Measurements from ENCODE around the gene RPL32.

The RPL32 gene

DNA sequence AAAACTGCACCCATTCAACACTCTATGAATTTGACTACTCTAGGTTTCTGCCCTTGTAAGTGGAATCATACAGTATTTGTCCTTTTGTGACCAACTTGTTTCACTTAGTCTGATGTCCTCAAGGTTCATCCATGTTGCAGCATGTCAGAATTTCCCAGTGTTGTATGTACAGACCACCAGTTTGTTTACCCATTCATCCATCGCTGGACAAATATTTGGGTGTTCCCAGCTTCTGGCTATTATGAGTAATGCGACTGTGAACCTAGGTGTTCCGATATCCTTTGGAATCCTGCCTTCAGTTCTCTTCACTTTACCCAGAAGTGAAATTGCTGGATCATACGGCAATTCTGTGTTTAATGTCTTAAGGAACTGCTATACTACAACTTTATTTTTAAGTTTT, 12.6 kb downstream of the RPL32 start:
- Histone ChIP-seq H3K4me3 (ENCODE audit: low read length) (no peak overlapping the region), H3K4me1 (ENCODE audit: control insufficient read depth, low read depth, low read length) (peaks cover 4% of the 10 kb centered on the region), H3K36me3 (ENCODE audit: control insufficient read depth, low read depth, low read length) (peaks cover 31% of the 10 kb centered on the region), H3K9ac (ENCODE audit: low read length) (no peak overlapping the region), H3K27ac (ENCODE audit: low read length) (no peak overlapping the region), H3K9me3 (ENCODE audit: control insufficient read depth, low read depth, low read length) (no peaks in the 10 kb centered on the region), H3K27me3 (ENCODE audit: control insufficient read depth, insufficient read depth, low read length) (no peaks in the 10 kb centered on the region)

DNA sequence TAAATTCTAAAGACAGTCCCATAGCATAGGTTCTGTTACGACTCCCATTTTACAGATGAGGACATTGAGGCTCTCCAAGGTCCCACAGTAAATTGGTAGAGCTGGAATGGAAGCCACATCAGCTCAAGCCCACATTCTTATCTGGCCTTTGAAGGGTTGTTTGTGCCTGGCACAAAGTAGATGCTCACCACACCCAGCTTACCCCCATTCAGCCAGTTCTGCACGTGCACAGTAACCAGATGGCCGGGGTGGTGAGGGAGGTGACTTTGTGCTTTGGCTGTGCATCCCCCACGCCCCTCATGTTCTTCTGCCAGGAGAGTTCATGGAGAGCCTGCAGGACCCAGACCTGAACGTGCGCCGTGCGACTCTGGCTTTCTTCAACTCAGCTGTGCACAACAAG, 16.2 kb downstream of the RPL32 start:
- no peak overlapping the region for H3K4me3 ChIP-seq (ENCODE audit: low read length)
- no peaks in the 10 kb centered on the region for H3K9me3 ChIP-seq (ENCODE audit: control insufficient read depth, low read depth, low read length)
- no peaks in the 10 kb centered on the region for H3K27me3 ChIP-seq (ENCODE audit: control insufficient read depth, insufficient read depth, low read length)
- H3K9ac ChIP-seq (ENCODE audit: low read length): no peak overlapping the region
- H3K4me1 ChIP-seq (ENCODE audit: control insufficient read depth, low read depth, low read length): no peaks in the 10 kb centered on the region
- H3K36me3 ChIP-seq (ENCODE audit: control insufficient read depth, low read depth, low read length): peaks cover 4% of the 10 kb centered on the region
- no peak overlapping the region for H3K27ac ChIP-seq (ENCODE audit: low read length)

DNA sequence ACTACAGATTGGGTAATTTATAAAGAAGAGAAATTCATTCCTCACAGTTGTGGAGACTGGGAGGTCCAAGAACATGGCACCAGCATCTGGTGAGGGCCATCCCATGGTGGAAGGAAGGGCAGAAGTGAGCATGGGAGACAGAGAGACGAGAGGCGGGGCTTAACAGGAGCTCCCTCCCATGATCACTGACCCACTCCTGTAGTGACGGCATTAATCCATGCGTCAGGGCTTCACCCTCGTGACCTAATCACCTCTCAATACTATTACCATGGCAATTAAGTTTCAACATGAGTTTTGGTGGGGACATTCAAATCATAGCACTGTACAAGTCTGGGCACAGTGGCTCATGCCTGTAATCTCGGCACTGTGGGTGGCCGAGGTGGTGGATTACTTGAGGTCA, 17.1 kb downstream of the RPL32 start:
- no peak overlapping the region for H3K4me3 ChIP-seq (ENCODE audit: low read length)
- H3K27ac ChIP-seq (ENCODE audit: low read length): no peak overlapping the region
- H3K9me3 ChIP-seq (ENCODE audit: control insufficient read depth, low read depth, low read length): no peaks in the 10 kb centered on the region
- H3K9ac ChIP-seq (ENCODE audit: low read length): no peak overlapping the region
- H3K4me1 ChIP-seq (ENCODE audit: control insufficient read depth, low read depth, low read length): no peaks in the 10 kb centered on the region
- H3K36me3 ChIP-seq (ENCODE audit: control insufficient read depth, low read depth, low read length): peaks cover 4% of the 10 kb centered on the region
- no peaks in the 10 kb centered on the region for H3K27me3 ChIP-seq (ENCODE audit: control insufficient read depth, insufficient read depth, low read length)

DNA sequence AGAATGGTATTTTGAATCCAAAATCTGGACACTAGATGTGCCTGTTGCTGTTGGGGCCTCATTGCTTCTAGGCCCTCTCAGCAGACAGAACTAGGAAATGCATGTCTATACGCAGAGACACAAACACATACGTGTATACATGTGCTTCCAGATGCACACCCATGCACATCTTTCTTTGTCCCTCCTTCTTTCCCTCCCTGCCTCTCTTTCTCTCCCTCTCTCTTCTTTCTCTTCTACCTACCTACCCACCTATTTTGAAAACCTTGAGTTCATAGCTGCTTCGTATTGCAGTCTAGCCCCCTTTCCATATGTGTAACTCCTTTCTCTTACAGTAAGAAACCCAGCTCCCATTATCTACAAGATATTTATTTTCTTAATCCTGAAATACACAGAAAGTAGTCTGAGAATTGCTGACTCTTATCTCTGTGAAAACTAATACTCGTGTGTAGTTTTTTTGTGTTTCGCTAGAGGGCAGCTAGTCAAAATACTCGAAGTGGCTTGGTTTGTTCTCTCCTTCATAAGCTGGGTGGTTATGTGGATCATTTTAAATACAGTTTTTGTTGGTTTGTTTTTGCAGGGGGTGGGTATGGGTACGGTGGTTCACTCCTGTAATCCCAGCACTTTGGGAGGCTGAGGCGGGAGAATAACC, 18.5 kb downstream of the RPL32 start:
- H3K9ac ChIP-seq (ENCODE audit: low read length): no peak overlapping the region
- H3K4me1 ChIP-seq (ENCODE audit: control insufficient read depth, low read depth, low read length): no peaks in the 10 kb centered on the region
- no peaks in the 10 kb centered on the region for H3K9me3 ChIP-seq (ENCODE audit: control insufficient read depth, low read depth, low read length)
- H3K4me3 ChIP-seq (ENCODE audit: low read length): no peak overlapping the region
- H3K36me3 ChIP-seq (ENCODE audit: control insufficient read depth, low read depth, low read length): peaks cover 4% of the 10 kb centered on the region
- no peaks in the 10 kb centered on the region for H3K27me3 ChIP-seq (ENCODE audit: control insufficient read depth, insufficient read depth, low read length)
- no peak overlapping the region for H3K27ac ChIP-seq (ENCODE audit: low read length)

DNA sequence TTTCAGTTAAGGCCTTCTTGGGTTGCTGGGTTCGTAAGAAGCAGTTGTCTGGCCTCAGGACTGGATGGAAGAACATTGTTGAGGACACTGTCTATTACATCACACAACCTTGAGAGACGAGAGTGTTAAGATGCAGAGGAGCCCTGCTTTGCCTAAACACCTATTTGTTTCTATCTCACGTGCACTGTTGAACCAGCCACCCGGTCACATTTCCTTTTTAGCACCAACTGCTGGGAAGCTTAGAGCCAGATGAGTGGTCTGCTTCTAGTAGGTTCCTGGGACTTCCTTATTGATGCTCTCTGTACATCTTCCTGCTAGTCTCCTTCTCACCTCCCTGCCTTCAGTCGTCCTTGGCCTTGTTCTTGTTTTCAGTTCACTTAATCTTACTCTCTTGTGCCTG, 22.6 kb downstream of the RPL32 start:
- no peak overlapping the region for H3K27ac ChIP-seq (ENCODE audit: low read length)
- H3K4me3 ChIP-seq (ENCODE audit: low read length): no peak overlapping the region
- no peaks in the 10 kb centered on the region for H3K4me1 ChIP-seq (ENCODE audit: control insufficient read depth, low read depth, low read length)
- H3K9me3 ChIP-seq (ENCODE audit: control insufficient read depth, low read depth, low read length): no peaks in the 10 kb centered on the region
- no peak overlapping the region for H3K9ac ChIP-seq (ENCODE audit: low read length)
- peaks cover 7% of the 10 kb centered on the region for H3K36me3 ChIP-seq (ENCODE audit: control insufficient read depth, low read depth, low read length)
- no peaks in the 10 kb centered on the region for H3K27me3 ChIP-seq (ENCODE audit: control insufficient read depth, insufficient read depth, low read length)

DNA sequence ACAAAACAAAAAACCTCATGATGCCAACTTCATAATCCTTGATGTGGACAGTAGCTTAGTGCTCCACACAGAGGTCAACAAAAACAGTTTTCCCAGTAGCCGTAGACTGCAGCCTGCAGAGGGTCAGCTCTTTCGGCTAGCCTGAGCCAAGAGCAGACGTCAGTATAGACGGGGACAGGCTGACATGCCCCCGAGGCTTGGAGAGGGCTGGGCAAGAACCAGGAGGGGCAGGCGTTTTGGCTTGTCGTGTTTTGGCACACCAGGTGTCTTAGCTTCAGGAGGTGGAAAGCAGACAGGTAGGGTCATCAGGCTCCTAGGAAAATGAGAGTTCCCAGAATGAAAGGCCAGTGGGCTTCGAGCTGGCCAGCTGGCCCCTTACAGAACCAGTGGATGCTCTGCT, 23.1 kb downstream of the RPL32 start:
- no peak overlapping the region for H3K9ac ChIP-seq (ENCODE audit: low read length)
- no peaks in the 10 kb centered on the region for H3K4me1 ChIP-seq (ENCODE audit: control insufficient read depth, low read depth, low read length)
- H3K4me3 ChIP-seq (ENCODE audit: low read length): no peak overlapping the region
- no peaks in the 10 kb centered on the region for H3K9me3 ChIP-seq (ENCODE audit: control insufficient read depth, low read depth, low read length)
- no peaks in the 10 kb centered on the region for H3K27me3 ChIP-seq (ENCODE audit: control insufficient read depth, insufficient read depth, low read length)
- H3K27ac ChIP-seq (ENCODE audit: low read length): no peak overlapping the region
- H3K36me3 ChIP-seq (ENCODE audit: control insufficient read depth, low read depth, low read length): peaks cover 7% of the 10 kb centered on the region

DNA sequence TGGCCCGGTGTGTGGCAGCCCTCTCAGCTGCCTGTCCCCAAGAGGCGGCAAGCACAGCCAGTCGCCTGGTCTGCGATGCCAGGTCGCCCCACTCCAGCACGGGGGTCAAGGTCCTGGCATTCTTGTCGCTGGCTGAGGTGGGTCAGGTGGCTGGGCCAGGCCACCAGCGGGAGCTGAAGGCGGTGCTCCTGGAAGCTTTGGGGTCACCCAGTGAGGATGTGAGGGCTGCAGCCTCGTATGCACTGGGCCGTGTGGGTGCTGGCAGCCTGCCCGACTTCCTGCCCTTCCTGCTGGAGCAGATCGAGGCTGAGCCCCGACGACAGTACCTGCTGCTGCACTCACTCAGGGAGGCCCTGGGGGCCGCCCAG, 24.0 kb downstream of the RPL32 start:
- Histone ChIP-seq H3K9ac (ENCODE audit: low read length) (no peak overlapping the region), H3K27me3 (ENCODE audit: control insufficient read depth, insufficient read depth, low read length) (no peaks in the 10 kb centered on the region), H3K9me3 (ENCODE audit: control insufficient read depth, low read depth, low read length) (no peaks in the 10 kb centered on the region), H3K4me3 (ENCODE audit: low read length) (no peak overlapping the region), H3K4me1 (ENCODE audit: control insufficient read depth, low read depth, low read length) (no peaks in the 10 kb centered on the region), H3K27ac (ENCODE audit: low read length) (no peak overlapping the region), H3K36me3 (ENCODE audit: control insufficient read depth, low read depth, low read length) (peaks cover 7% of the 10 kb centered on the region)

DNA sequence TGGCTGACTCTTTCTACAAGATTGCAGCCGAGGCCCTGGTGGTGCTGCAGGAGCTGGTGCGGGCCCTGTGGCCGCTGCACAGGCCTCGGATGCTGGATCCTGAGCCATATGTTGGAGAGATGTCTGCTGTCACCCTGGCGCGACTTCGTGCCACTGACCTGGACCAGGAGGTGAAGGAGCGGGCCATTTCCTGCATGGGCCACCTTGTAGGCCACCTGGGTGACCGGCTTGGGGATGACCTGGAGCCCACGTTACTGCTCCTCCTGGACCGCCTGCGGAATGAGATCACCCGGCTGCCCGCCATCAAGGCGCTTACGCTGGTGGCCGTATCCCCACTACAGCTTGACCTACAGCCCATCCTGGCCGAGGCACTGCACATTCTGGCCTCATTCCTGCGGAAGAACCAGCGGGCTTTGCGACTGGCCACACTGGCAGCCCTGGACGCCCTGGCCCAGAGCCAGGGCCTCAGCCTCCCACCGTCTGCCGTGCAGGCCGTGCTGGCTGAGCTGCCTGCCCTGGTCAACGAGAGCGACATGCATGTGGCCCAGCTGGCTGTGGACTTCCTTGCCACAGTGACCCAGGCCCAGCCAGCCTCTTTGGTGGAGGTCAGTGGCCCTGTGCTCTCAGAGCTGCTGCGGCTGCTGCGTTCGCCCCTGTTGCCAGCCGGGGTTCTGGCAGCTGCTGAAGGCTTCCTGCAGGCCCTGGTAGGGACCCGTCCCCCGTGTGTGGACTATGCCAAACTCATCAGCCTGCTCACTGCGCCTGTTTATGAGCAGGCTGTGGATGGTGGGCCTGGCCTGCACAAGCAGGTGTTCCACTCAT, 24.6 kb downstream of the RPL32 start:
- no peaks in the 10 kb centered on the region for H3K9me3 ChIP-seq (ENCODE audit: control insufficient read depth, low read depth, low read length)

DNA sequence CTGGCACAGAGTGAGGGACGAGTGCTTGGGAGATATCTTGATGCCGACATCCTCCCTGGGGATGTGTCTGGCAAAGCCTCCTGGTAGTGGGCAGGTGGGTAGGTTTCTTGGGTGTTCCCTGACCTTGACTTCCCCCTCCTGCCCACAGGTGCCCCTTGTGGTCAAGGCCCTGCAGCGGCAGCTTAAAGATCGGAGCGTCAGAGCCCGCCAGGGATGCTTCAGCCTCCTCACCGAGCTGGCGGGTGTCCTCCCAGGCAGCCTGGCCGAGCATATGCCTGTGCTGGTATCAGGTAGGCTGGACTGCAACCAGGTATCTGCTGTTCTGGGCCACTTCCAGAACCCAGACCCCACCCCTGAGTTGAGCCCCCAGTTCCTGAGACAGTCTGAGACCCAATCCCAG, 25.6 kb downstream of the RPL32 start:
- no peaks in the 10 kb centered on the region for H3K9me3 ChIP-seq (ENCODE audit: control insufficient read depth, low read depth, low read length)
- H3K4me3 ChIP-seq (ENCODE audit: low read length): no peak overlapping the region
- H3K36me3 ChIP-seq (ENCODE audit: control insufficient read depth, low read depth, low read length): peaks cover 7% of the 10 kb centered on the region
- H3K9ac ChIP-seq (ENCODE audit: low read length): no peak overlapping the region
- H3K27me3 ChIP-seq (ENCODE audit: control insufficient read depth, insufficient read depth, low read length): no peaks in the 10 kb centered on the region
- H3K4me1 ChIP-seq (ENCODE audit: control insufficient read depth, low read depth, low read length): peaks cover 2% of the 10 kb centered on the region
- H3K27ac ChIP-seq (ENCODE audit: low read length): no peak overlapping the region

More for the DNA sequence above, 24.6 kb downstream of the RPL32 start:
- Histone ChIP-seq H3K9ac (ENCODE audit: low read length) (no peak overlapping the region), H3K27me3 (ENCODE audit: control insufficient read depth, insufficient read depth, low read length) (no peaks in the 10 kb centered on the region), H3K4me3 (ENCODE audit: low read length) (no peak overlapping the region), H3K36me3 (ENCODE audit: control insufficient read depth, low read depth, low read length) (peaks cover 7% of the 10 kb centered on the region), H3K4me1 (ENCODE audit: control insufficient read depth, low read depth, low read length) (no peaks in the 10 kb centered on the region), H3K27ac (ENCODE audit: low read length) (no peak overlapping the region)

DNA sequence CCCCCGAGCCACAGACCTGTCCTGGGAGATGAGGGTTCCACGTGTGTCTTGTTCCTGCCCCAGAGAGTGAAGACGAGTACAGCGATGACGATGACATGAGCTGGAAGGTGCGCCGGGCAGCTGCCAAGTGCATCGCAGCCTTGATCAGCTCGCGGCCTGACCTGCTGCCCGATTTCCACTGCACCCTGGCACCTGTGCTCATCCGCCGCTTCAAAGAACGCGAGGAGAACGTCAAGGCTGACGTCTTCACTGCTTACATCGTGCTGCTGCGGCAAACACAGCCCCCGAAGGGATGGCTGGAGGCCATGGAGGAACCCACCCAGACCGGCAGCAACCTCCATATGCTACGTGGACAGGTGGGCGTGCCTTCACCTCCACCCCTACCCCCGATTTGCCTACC, 26.3 kb downstream of the RPL32 start:
- Histone ChIP-seq H3K36me3 (ENCODE audit: control insufficient read depth, low read depth, low read length) (peaks cover 7% of the 10 kb centered on the region), H3K4me1 (ENCODE audit: control insufficient read depth, low read depth, low read length) (peaks cover 5% of the 10 kb centered on the region), H3K27me3 (ENCODE audit: control insufficient read depth, insufficient read depth, low read length) (no peaks in the 10 kb centered on the region), H3K4me3 (ENCODE audit: low read length) (no peak overlapping the region), H3K27ac (ENCODE audit: low read length) (no peak overlapping the region), H3K9ac (ENCODE audit: low read length) (no peak overlapping the region), H3K9me3 (ENCODE audit: control insufficient read depth, low read depth, low read length) (no peaks in the 10 kb centered on the region)

DNA sequence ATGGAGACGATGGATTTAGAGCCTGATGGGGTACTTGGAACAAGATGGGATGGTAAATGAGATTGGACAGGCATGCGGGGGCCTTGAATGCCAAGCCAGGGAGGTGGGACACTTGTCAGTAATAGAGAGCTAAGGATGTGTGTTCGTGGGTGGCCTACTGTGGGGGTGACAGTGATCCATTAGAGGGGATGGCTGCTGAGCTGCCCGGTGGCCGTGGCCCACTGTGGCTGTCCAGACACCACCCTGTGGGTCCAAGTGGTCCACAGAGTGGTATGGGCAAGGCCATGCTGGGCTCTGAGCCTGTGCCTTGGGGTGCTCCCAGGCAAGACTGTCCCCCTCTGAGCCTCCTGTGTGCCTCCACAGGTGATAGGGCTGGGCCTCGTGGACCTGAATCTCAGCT, 27.4 kb downstream of the RPL32 start:
- H3K4me1 ChIP-seq (ENCODE audit: control insufficient read depth, low read depth, low read length): peaks cover 5% of the 10 kb centered on the region
- no peaks in the 10 kb centered on the region for H3K9me3 ChIP-seq (ENCODE audit: control insufficient read depth, low read depth, low read length)
- H3K9ac ChIP-seq (ENCODE audit: low read length): no peak overlapping the region
- no peak overlapping the region for H3K27ac ChIP-seq (ENCODE audit: low read length)
- H3K36me3 ChIP-seq (ENCODE audit: control insufficient read depth, low read depth, low read length): peaks cover 7% of the 10 kb centered on the region
- no peaks in the 10 kb centered on the region for H3K27me3 ChIP-seq (ENCODE audit: control insufficient read depth, insufficient read depth, low read length)
- no peak overlapping the region for H3K4me3 ChIP-seq (ENCODE audit: low read length)

DNA sequence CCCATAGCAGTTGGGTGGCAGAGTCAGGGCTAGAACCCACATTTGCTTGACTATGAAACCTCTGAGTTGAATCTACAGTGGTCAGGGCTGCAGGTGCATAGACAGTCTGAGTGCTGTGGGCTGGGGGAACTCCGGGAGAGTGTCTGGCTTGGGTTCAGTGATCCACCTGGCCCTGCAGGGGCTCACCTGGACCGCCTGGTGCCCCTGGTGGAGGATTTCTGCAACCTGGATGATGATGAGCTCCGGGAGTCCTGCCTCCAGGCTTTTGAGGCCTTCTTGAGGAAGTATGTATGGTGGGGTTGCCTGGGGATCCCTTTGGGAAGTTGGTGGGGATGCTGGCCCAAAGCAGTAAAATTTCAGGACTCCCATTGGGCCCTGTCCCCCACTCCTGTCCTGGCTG, 28.6 kb downstream of the RPL32 start:
- no peak overlapping the region for H3K4me3 ChIP-seq (ENCODE audit: low read length)
- no peak overlapping the region for H3K27ac ChIP-seq (ENCODE audit: low read length)
- peaks cover 3% of the 10 kb centered on the region for H3K36me3 ChIP-seq (ENCODE audit: control insufficient read depth, low read depth, low read length)
- H3K4me1 ChIP-seq (ENCODE audit: control insufficient read depth, low read depth, low read length): peaks cover 5% of the 10 kb centered on the region
- no peaks in the 10 kb centered on the region for H3K27me3 ChIP-seq (ENCODE audit: control insufficient read depth, insufficient read depth, low read length)
- H3K9ac ChIP-seq (ENCODE audit: low read length): no peak overlapping the region
- H3K9me3 ChIP-seq (ENCODE audit: control insufficient read depth, low read depth, low read length): no peaks in the 10 kb centered on the region

All from iPS-18a (cell line).